HepG2 (cell line): ENCODE measurements around the gene RHOG. TPM values are rescaled to one million over a fixed set of nuclear protein-coding genes. Genes with fewer than 3 reads are reported as not detected.

ENCODE experiments used
- AKNA ChIP-seq: sonication (generic); formaldehyde crosslinking; IDR thresholded peaks from 2 replicates; pipeline ENCODE4 v1.4.0; 2020; ENCODE audit warnings: missing genetic modification reagents, borderline replicate concordance
- ATF7 ChIP-seq, 2 experiments: fragments of 450-650 bp in 1 of 2; sonication (generic) in 1 of 2; formaldehyde crosslinking in 1 of 2; IDR thresholded peaks; 2 replicates each; pipeline versions ENCODE4 v1.4.0 to v1.6.1; 2016 to 2020; ENCODE audit warnings: antibody characterized with exemption in 1 of 2, mild to moderate bottlenecking in 1 of 2, missing genetic modification reagents in 1 of 2
- BATF2 ChIP-seq: sonication (generic); formaldehyde crosslinking; IDR thresholded peaks from 2 replicates; pipeline ENCODE4 v1.8.0; 2022; ENCODE audit warnings: mild to moderate bottlenecking, missing genetic modification reagents, moderate library complexity
- ELF3 ChIP-seq: IDR thresholded peaks from 2 replicates; pipeline ENCODE4 v1.6.1; 2016; ENCODE audit warnings: missing genetic modification reagents, missing compliant biosample characterization
- FOXM1 ChIP-seq: sonication (generic); formaldehyde crosslinking; IDR thresholded peaks from 2 replicates; pipeline ENCODE4 v1.5.0; 2020; ENCODE audit warnings: missing genetic modification reagents
- HMG20B ChIP-seq: conservative IDR thresholded peaks from 2 replicates; pipeline ENCODE4 v1.6.1; 2016; ENCODE audit warnings: missing genetic modification reagents, missing compliant biosample characterization
- MNT ChIP-seq: fragments of 450-650 bp; IDR thresholded peaks from 2 replicates; pipeline ENCODE4 v1.6.1; 2016
- MTF2 ChIP-seq: sonication (generic); formaldehyde crosslinking; IDR thresholded peaks from 2 replicates; pipeline ENCODE4 v1.5.0; 2020; ENCODE audit warnings: missing genetic modification reagents, borderline replicate concordance
- MXI1 ChIP-seq: IDR thresholded peaks from 3 replicates; pipeline ENCODE4 v1.6.1; 2012; ENCODE audit warnings: low read depth, low read length, inconsistent platforms, borderline replicate concordance
- SMAD3 ChIP-seq: sonication (generic); formaldehyde crosslinking; IDR thresholded peaks from 2 replicates; pipeline ENCODE4 v1.4.0; 2020; ENCODE audit warnings: missing genetic modification reagents
- SNAPC4 ChIP-seq: sonication (generic); formaldehyde crosslinking; IDR thresholded peaks from 2 replicates; pipeline ENCODE4 v1.4.0; 2020; ENCODE audit warnings: mild to moderate bottlenecking, missing genetic modification reagents
- SRY ChIP-seq: sonication (generic); formaldehyde crosslinking; IDR thresholded peaks from 2 replicates; pipeline ENCODE4 v1.8.0; 2022; ENCODE audit warnings: mild to moderate bottlenecking, missing genetic modification reagents
- TRIM24 ChIP-seq: sonication (generic); formaldehyde crosslinking; IDR thresholded peaks from 2 replicates; pipeline ENCODE4 v1.8.0; 2022; ENCODE audit warnings: mild to moderate bottlenecking, missing genetic modification reagents
- ZMYM3 ChIP-seq: sonication (generic); formaldehyde crosslinking; IDR thresholded peaks from 2 replicates; pipeline ENCODE4 v1.5.1; 2020; ENCODE audit warnings: mild to moderate bottlenecking, missing genetic modification reagents
- ZNF781 ChIP-seq: sonication (generic); formaldehyde crosslinking; IDR thresholded peaks from 2 replicates; pipeline ENCODE4 v1.5.1; 2020; ENCODE audit warnings: borderline replicate concordance, mild to moderate bottlenecking, missing genetic modification reagents; ENCODE audit errors: not compliant biosample characterization
- polyA plus RNA-seq, 8 experiments: library from polyadenylated mRNA; depleted of rRNA in 3 of 8; stranded (reverse) in 7 of 8; unstranded in 1 of 8; fragments of >200 nt; fragmentation: Illumina TruSeq in 4 of 8; extraction: Trizol in 4 of 8; gene quantifications; 2 replicates each; pipeline versions ENCODE4 v1.2.1 to v1.2.3, GENCODE V29; 2011 to 2016; ENCODE audit warnings: low read depth in 4 of 8, missing spikeins in 1 of 8, mixed read lengths in 1 of 8; ENCODE audit not compliant: insufficient read depth in 1 of 8
- total RNA-seq, 5 experiments: library from RNA; depleted of rRNA; stranded (reverse); fragments of >200 nt; fragmentation: Illumina TruSeq; extraction: Trizol; gene quantifications; 2 replicates each; pipeline ENCODE4 v1.2.3, GENCODE V29; 2016; ENCODE audit warnings: low read depth in 1 of 5

The RHOG gene
- total and polyA plus RNA-seq, 2 of the 13 experiments (the other 11 are each of a cell fraction or from before 2014, with no cell fraction given), result 7.7 to 23.4 TPM

- no peak for TF ChIP-seq MNT
- TF ChIP-seq BATF2 (CRISPR knock-in tag), result no peak
- TF ChIP-seq SNAPC4 (CRISPR knock-in tag), result no peak
- no peak for TF ChIP-seq ATF7 (IDR thresholded peaks at IDR 0.05)
- no peak for TF ChIP-seq ATF7 (CRISPR knock-in tag; IDR thresholded peaks at IDR 0.05)
- 0 out of 3 replicates have a peak, but pooled peaks have one; percentile 0 for TF ChIP-seq MXI1
- no peak for TF ChIP-seq HMG20B (CRISPR knock-in tag)
- no peak for TF ChIP-seq MTF2 (CRISPR knock-in tag)
- no peak for TF ChIP-seq FOXM1 (CRISPR knock-in tag)
- no peak for TF ChIP-seq ZNF781 (CRISPR knock-in tag)
- TF ChIP-seq ZMYM3 (CRISPR knock-in tag), result no peak
- TF ChIP-seq SMAD3 (CRISPR knock-in tag), result no peak
- TF ChIP-seq AKNA (CRISPR knock-in tag), result no peak
- no peak for TF ChIP-seq SRY (CRISPR knock-in tag)
- no peak for TF ChIP-seq TRIM24 (CRISPR knock-in tag)
- no peak for TF ChIP-seq ELF3 (CRISPR knock-in tag)
These were observed 522 bp downstream of the RHOG start (continued) for GRCh38 chr11:3840004-3840869.
